ENCODE data around the gene NPIPB6.

NPIPB6 gene

GRCh38 chr16:28326881-28327610 lies 36.3 kb downstream of the NPIPB6 start:
- H3K4me3 ChIP-seq (ENCODE audit: control insufficient read depth, low read depth, low read length): no peak overlapping the region
- peak; percentile 79 for TF ChIP-seq CTCF (conservative IDR thresholded peaks at IDR 0.05; ENCODE audit: control insufficient read depth, insufficient read depth, low read depth, low read length)
- DNase-seq (ENCODE audit: low read depth): peak; percentile 34

GRCh38 chr16:28324887-28325279 lies 38.4 kb downstream of the NPIPB6 start:
- no peak for TF ChIP-seq CTCF (conservative IDR thresholded peaks at IDR 0.05; ENCODE audit: control insufficient read depth, insufficient read depth, low read depth, low read length)
- H3K4me3 ChIP-seq (ENCODE audit: control insufficient read depth, low read depth, low read length): no peak overlapping the region
- no peak for DNase-seq (ENCODE audit: low read depth)

- TF ChIP-seq CTCF (conservative IDR thresholded peaks at IDR 0.05; ENCODE audit: control insufficient read depth, insufficient read depth, low read depth, low read length): no peak
- DNase-seq (ENCODE audit: low read depth): no peak
- no peak overlapping the region for H3K4me3 ChIP-seq (ENCODE audit: control insufficient read depth, low read depth, low read length)
Observed at GRCh38 chr16:28324235-28324886, 38.9 kb downstream of the NPIPB6 start.

GRCh38 chr16:28321700-28322411 lies 41.5 kb downstream of the NPIPB6 start:
- peak; percentile 8 for DNase-seq (ENCODE audit: low read depth)
- peak; percentile 78 for TF ChIP-seq CTCF (conservative IDR thresholded peaks at IDR 0.05; ENCODE audit: control insufficient read depth, insufficient read depth, low read depth, low read length)
- H3K4me3 ChIP-seq (ENCODE audit: control insufficient read depth, low read depth, low read length): no peak overlapping the region

GRCh38 chr16:28320741-28321140 lies 42.6 kb downstream of the NPIPB6 start:
- DNase-seq (ENCODE audit: low read depth): no peak
- TF ChIP-seq CTCF (conservative IDR thresholded peaks at IDR 0.05; ENCODE audit: control insufficient read depth, insufficient read depth, low read depth, low read length): no peak
- H3K4me3 ChIP-seq (ENCODE audit: control insufficient read depth, low read depth, low read length): no peak overlapping the region

- DNase-seq (ENCODE audit: low read depth): no peak
- no peak overlapping the region for H3K4me3 ChIP-seq (ENCODE audit: control insufficient read depth, low read depth, low read length)
- no peak for TF ChIP-seq CTCF (conservative IDR thresholded peaks at IDR 0.05; ENCODE audit: control insufficient read depth, insufficient read depth, low read depth, low read length)
Observed at GRCh38 chr16:28320023-28320561, 43.2 kb downstream of the NPIPB6 start.

Measured in fibroblast of mammary gland (primary cell).